ENCODE results near the gene GLI3. TPM values are rescaled to one million over a fixed set of nuclear protein-coding genes. Genes with fewer than 3 reads are reported as not detected.
A peak's percentile ranks its signal among the peaks of the same experiment; 100 is the strongest.

Gene GLI3
- total RNA-seq, 1 donor from 2014 or later, result 136 TPM

GRCh38 chr7:42208572-42208971 is 28.4 kb downstream of the GLI3 start:
- DNase-seq (ENCODE audit: low read depth, low spot score), result no peak
- no peak for TF ChIP-seq CTCF (conservative IDR thresholded peaks at IDR 0.05)
- peaks cover 52% of the 10 kb centered on the region for H3K4me1 Mint-ChIP-seq
- H3K27ac Mint-ChIP-seq (ENCODE audit: unreplicated experiment), result peak overlapping the region; percentile 14
- no peak overlapping the region for H3K4me3 Mint-ChIP-seq
- peaks cover 27% of the 10 kb centered on the region for H3K36me3 Mint-ChIP-seq (ENCODE audit: low read depth)
- peaks cover 2% of the 10 kb centered on the region for H3K9me3 Mint-ChIP-seq
- no peaks in the 10 kb centered on the region for H3K27me3 Mint-ChIP-seq (ENCODE audit: low read depth)

- no peak for TF ChIP-seq CTCF (conservative IDR thresholded peaks at IDR 0.05)
- no peak overlapping the region for H3K27ac Mint-ChIP-seq (ENCODE audit: unreplicated experiment)
- no peaks in the 10 kb centered on the region for H3K27me3 Mint-ChIP-seq (ENCODE audit: low read depth)
- peaks cover 44% of the 10 kb centered on the region for H3K4me1 Mint-ChIP-seq
- H3K36me3 Mint-ChIP-seq (ENCODE audit: low read depth), result peaks cover 29% of the 10 kb centered on the region
- H3K9me3 Mint-ChIP-seq, result peaks cover 2% of the 10 kb centered on the region
- H3K4me3 Mint-ChIP-seq, result no peak overlapping the region
- no peak for DNase-seq (ENCODE audit: low read depth, low spot score)
Observed at GRCh38 chr7:42207420-42207819, 29.6 kb downstream of the GLI3 start.

- DNase-seq (ENCODE audit: low read depth, low spot score), result no peak
- Mint-ChIP-seq H3K27ac (ENCODE audit: unreplicated experiment) (no peak overlapping the region), H3K36me3 (ENCODE audit: low read depth) (peaks cover 26% of the 10 kb centered on the region), H3K4me3 (peak overlapping the region; percentile 1), H3K9me3 (peaks cover 2% of the 10 kb centered on the region), H3K4me1 (peaks cover 28% of the 10 kb centered on the region), H3K27me3 (ENCODE audit: low read depth) (no peaks in the 10 kb centered on the region)
- TF ChIP-seq CTCF (conservative IDR thresholded peaks at IDR 0.05), result no peak
Observed at GRCh38 chr7:42203336-42203735, 33.7 kb downstream of the GLI3 start.

GRCh38 chr7:42202601-42203000 is 34.4 kb downstream of the GLI3 start:
- Mint-ChIP-seq H3K27me3 (ENCODE audit: low read depth) (no peaks in the 10 kb centered on the region), H3K9me3 (peaks cover 2% of the 10 kb centered on the region), H3K27ac (ENCODE audit: unreplicated experiment) (no peak overlapping the region), H3K4me1 (peaks cover 34% of the 10 kb centered on the region), H3K36me3 (ENCODE audit: low read depth) (peaks cover 25% of the 10 kb centered on the region), H3K4me3 (no peak overlapping the region)
- DNase-seq (ENCODE audit: low read depth, low spot score), result no peak
- no peak for TF ChIP-seq CTCF (conservative IDR thresholded peaks at IDR 0.05)

GRCh38 chr7:42198974-42199668 is 37.9 kb downstream of the GLI3 start:
- H3K4me1 Mint-ChIP-seq, result peaks cover 44% of the 10 kb centered on the region
- TF ChIP-seq CTCF (conservative IDR thresholded peaks at IDR 0.05), result no peak
- no peak overlapping the region for H3K4me3 Mint-ChIP-seq
- no peaks in the 10 kb centered on the region for H3K9me3 Mint-ChIP-seq
- H3K27ac Mint-ChIP-seq (ENCODE audit: unreplicated experiment), result no peak overlapping the region
- no peak for DNase-seq (ENCODE audit: low read depth, low spot score)
- no peaks in the 10 kb centered on the region for H3K27me3 Mint-ChIP-seq (ENCODE audit: low read depth)
- peaks cover 19% of the 10 kb centered on the region for H3K36me3 Mint-ChIP-seq (ENCODE audit: low read depth)

Data from neural crest cell (in vitro differentiated cells).